HCT116 (cell line): ENCODE data around the gene SLC22A23.

Experiments used
- CEBPB ChIP-seq: IDR thresholded peaks from 2 replicates; pipeline ENCODE4 v1.6.1; 2012; ENCODE audit warnings: low read depth
- EZH2 ChIP-seq: fragments of 200-600 bp; sonication (generic); IDR thresholded peaks from 2 replicates; pipeline ENCODE4 v1.6.1; 2017; ENCODE audit warnings: antibody characterized with exemption, mixed run types
- POLR2AphosphoS5 ChIP-seq: IDR thresholded peaks from 2 replicates; pipeline ENCODE4 v1.6.1; 2011; ENCODE audit warnings: mild to moderate bottlenecking, low read depth, low read length, moderate library complexity
- RAD21 ChIP-seq: IDR thresholded peaks from 2 replicates; pipeline ENCODE4 v1.6.1; 2012; ENCODE audit warnings: low read depth, mild to moderate bottlenecking
- SP1 ChIP-seq: IDR thresholded peaks from 2 replicates; pipeline ENCODE4 v1.6.1; 2012; ENCODE audit warnings: low read depth
- ZFX ChIP-seq: fragments of 450-650 bp; IDR thresholded peaks from 2 replicates; pipeline ENCODE4 v1.6.1; 2017
- TF ChIP-seq, protein P1 (sequence below), 3 experiments: fragments of 200-600 bp in 1 of 3; sonication (generic) in 1 of 3; IDR thresholded peaks in 2 of 3; conservative IDR thresholded peaks in 1 of 3; 2 replicates each; pipeline ENCODE4 v1.5.1; 2012 to 2017; ENCODE audit warnings: low read depth in 2 of 3, low read length in 2 of 3, antibody characterized with exemption in 1 of 3, borderline replicate concordance in 1 of 3, control low read depth in 1 of 3, mild to moderate bottlenecking in 1 of 3, mixed read lengths in 1 of 3, mixed run types in 1 of 3, moderate library complexity in 1 of 3; ENCODE audit not compliant: insufficient read depth in 1 of 3

DNA sequence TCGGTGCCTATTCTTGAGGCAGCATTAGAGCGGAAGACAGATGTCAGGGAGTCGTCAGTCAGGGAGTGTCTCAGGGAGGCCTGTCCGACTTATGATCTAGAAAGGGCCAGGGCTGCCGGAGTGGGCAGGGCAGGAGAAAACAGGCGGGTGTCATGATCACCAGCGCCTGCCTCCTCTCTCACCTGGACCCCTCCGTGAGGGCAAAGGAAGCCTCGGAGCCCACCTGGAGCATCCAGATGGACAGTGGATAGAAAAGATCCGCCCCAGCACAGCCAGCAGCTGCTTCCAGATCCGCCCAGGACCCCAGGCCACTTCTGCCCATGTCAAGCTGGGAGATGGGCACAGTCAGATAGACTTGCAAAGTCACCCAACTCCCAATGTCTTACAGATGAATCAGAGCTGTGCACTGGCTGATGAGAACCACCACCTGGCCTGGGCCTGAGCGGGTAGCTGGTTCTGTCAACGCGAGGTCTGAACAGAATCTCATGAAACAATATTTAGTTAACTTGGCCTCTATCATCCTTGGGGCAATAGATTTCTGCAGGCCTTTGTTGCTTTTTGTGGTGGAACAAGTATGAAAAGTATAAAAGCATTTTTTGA, 175.9 kb downstream of the SLC22A23 start:
- TF ChIP-seq POLR2AphosphoS5 (no peak), EZH2 (no peak), ZFX (no peak), SP1 (no peak), RAD21 (no peak), CEBPB (no peak)
- TF ChIP-seq, protein P1, sequence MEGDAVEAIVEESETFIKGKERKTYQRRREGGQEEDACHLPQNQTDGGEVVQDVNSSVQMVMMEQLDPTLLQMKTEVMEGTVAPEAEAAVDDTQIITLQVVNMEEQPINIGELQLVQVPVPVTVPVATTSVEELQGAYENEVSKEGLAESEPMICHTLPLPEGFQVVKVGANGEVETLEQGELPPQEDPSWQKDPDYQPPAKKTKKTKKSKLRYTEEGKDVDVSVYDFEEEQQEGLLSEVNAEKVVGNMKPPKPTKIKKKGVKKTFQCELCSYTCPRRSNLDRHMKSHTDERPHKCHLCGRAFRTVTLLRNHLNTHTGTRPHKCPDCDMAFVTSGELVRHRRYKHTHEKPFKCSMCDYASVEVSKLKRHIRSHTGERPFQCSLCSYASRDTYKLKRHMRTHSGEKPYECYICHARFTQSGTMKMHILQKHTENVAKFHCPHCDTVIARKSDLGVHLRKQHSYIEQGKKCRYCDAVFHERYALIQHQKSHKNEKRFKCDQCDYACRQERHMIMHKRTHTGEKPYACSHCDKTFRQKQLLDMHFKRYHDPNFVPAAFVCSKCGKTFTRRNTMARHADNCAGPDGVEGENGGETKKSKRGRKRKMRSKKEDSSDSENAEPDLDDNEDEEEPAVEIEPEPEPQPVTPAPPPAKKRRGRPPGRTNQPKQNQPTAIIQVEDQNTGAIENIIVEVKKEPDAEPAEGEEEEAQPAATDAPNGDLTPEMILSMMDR (IDR thresholded peaks at IDR 0.05 in 2 of 3, conservative IDR thresholded peaks at IDR 0.05 in 1 of 3; ENCODE audit: borderline replicate concordance in 1 of 3, insufficient read depth in 1 of 3, low read depth in 2 of 3, low read length in 2 of 3) = no peak
